ENCODE data around the gene ZNF804B. TPM values are rescaled to one million over a fixed set of nuclear protein-coding genes. Genes with fewer than 3 reads are reported as not detected.

ZNF804B gene
- total RNA-seq, 4 donors from 2014 or later: not detected

DNA sequence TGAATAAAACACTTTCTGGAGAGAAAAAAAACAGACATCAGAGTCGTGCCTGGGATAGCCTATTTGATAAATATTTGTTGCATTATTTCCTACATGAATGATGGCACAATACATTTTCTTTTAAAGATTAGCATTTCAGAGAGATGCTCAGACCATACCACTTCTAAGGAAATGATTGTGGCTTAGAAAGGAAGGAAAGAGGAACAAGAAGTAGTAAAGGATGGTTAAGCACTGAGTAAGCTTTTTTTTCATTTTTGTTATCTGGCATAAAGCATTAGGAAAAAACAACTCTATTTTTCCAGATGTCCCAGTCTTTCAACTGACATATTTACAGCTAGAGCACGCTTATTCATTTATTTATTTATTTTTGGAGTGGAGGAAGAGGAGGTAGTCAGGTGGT, 294.9 kb downstream of the ZNF804B start:
- no peak overlapping the region for H3K4me3 ChIP-seq
- 20 to 21% methylated on average over 2 of the region's 2 CpGs for WGBS, 2 donors
- no peak for TF ChIP-seq POLR2A (IDR thresholded peaks at IDR 0.05)
- TF ChIP-seq, protein P1, sequence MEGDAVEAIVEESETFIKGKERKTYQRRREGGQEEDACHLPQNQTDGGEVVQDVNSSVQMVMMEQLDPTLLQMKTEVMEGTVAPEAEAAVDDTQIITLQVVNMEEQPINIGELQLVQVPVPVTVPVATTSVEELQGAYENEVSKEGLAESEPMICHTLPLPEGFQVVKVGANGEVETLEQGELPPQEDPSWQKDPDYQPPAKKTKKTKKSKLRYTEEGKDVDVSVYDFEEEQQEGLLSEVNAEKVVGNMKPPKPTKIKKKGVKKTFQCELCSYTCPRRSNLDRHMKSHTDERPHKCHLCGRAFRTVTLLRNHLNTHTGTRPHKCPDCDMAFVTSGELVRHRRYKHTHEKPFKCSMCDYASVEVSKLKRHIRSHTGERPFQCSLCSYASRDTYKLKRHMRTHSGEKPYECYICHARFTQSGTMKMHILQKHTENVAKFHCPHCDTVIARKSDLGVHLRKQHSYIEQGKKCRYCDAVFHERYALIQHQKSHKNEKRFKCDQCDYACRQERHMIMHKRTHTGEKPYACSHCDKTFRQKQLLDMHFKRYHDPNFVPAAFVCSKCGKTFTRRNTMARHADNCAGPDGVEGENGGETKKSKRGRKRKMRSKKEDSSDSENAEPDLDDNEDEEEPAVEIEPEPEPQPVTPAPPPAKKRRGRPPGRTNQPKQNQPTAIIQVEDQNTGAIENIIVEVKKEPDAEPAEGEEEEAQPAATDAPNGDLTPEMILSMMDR (IDR thresholded peaks at IDR 0.05): no peak
- no peaks in the 10 kb centered on the region for H3K27me3 ChIP-seq
- no peak overlapping the region for H3K27ac ChIP-seq
- intact Hi-C loops (cut with DNase I): no loop called here
- no peak for DNase-seq
- no peaks in the 10 kb centered on the region for H3K4me1 ChIP-seq
- H3K9me3 ChIP-seq: no peaks in the 10 kb centered on the region
- no peaks in the 10 kb centered on the region for H3K36me3 ChIP-seq

- no peaks in the 10 kb centered on the region for H3K4me1 ChIP-seq
- intact Hi-C loops (cut with DNase I): no loop called here
- WGBS, 2 donors: 89 to 93% methylated on average over 2 of the region's 2 CpGs
Measured at GRCh38 chr7:89060234-89060633, 300.7 kb downstream of the ZNF804B start.

GRCh38 chr7:89064831-89065230, 305.3 kb downstream of the ZNF804B start:
- H3K27me3 ChIP-seq: no peaks in the 10 kb centered on the region
- no peak overlapping the region for H3K27ac ChIP-seq
- no peak for TF ChIP-seq POLR2A (IDR thresholded peaks at IDR 0.05)
- TF ChIP-seq, protein P1 (IDR thresholded peaks at IDR 0.05): no peak
- DNase-seq: no peak
- H3K4me1 ChIP-seq: no peaks in the 10 kb centered on the region
- no peak overlapping the region for H3K4me3 ChIP-seq
- WGBS, 2 donors: 40 to 48% methylated on average over 3 of the region's 3 CpGs
- H3K36me3 ChIP-seq: no peaks in the 10 kb centered on the region
- H3K9me3 ChIP-seq: no peaks in the 10 kb centered on the region
- intact Hi-C loops (cut with DNase I): no loop called here

More at GRCh38 chr7:89060234-89060633, 300.7 kb downstream of the ZNF804B start:
- H3K36me3 ChIP-seq: no peaks in the 10 kb centered on the region
- H3K27me3 ChIP-seq: no peaks in the 10 kb centered on the region
- no peak for TF ChIP-seq POLR2A (IDR thresholded peaks at IDR 0.05)
- TF ChIP-seq, protein P1 (IDR thresholded peaks at IDR 0.05): no peak
- DNase-seq: no peak
- H3K27ac ChIP-seq: no peak overlapping the region
- no peak overlapping the region for H3K4me3 ChIP-seq
- H3K9me3 ChIP-seq: no peaks in the 10 kb centered on the region

- H3K27ac ChIP-seq: no peak overlapping the region
- H3K4me3 ChIP-seq: no peak overlapping the region
- no peaks in the 10 kb centered on the region for H3K36me3 ChIP-seq
- intact Hi-C loops (cut with DNase I): no loop called here
- TF ChIP-seq POLR2A (IDR thresholded peaks at IDR 0.05): no peak
- TF ChIP-seq, protein P1 (IDR thresholded peaks at IDR 0.05): no peak
- 59 to 74% methylated on average over 3 of the region's 3 CpGs for WGBS, 2 donors
- H3K27me3 ChIP-seq: no peaks in the 10 kb centered on the region
- no peaks in the 10 kb centered on the region for H3K4me1 ChIP-seq
- DNase-seq: no peak
- H3K9me3 ChIP-seq: no peaks in the 10 kb centered on the region
Measured at GRCh38 chr7:89067048-89067447, 307.5 kb downstream of the ZNF804B start.

DNA sequence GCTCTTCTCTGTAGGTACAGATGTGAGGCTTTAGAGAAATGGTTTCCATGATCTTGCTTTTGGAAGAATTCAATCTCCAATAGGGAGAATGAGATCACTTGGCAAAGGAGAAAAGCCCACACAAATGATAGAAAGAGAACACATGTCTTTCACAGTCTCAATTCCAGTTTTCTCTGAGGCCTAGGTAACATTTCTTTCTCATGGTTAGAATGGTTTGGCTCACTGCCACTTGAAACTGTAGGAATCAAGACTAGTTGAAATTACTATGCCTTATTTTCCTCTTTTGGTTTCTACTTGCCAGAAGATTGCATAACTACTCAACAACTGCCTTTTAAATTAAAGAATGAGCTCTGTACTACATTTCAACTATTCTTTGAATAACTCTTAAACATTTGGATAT, 312.6 kb downstream of the ZNF804B start:
- Histone ChIP-seq H3K27ac (no peak overlapping the region), H3K27me3 (no peaks in the 10 kb centered on the region), H3K9me3 (peaks cover 0 to 10% (median 0%) of the 10 kb centered on the region in 3 donors), H3K4me1 (no peaks in the 10 kb centered on the region), H3K4me3 (no peak overlapping the region), H3K36me3 (no peaks in the 10 kb centered on the region)
- intact Hi-C loops (cut with DNase I): no loop called here
- TF ChIP-seq, protein P1 (IDR thresholded peaks at IDR 0.05): no peak
- no peak for TF ChIP-seq POLR2A (IDR thresholded peaks at IDR 0.05)
- no peak for DNase-seq

Measured in esophagus squamous epithelium (tissue), 5 donors.